RKO (cell line): ENCODE measurements around the gene C10orf105.

Source experiments
- DNase-seq: peaks from one replicate; pipeline ENCODE4 v3.0.0-alpha.2; 2016; ENCODE audit warnings: low spot score

C10orf105 gene

GRCh38 chr10:71751515-71752224 is 32.1 kb upstream of the C10orf105 start:
- DNase-seq = no peak

GRCh38 chr10:71750986-71751385 is 31.4 kb upstream of the C10orf105 start:
- DNase-seq = no peak

- no peak for DNase-seq
Observed at GRCh38 chr10:71750124-71750841, 30.7 kb upstream of the C10orf105 start.

- DNase-seq = no peak
Observed at GRCh38 chr10:71749396-71749795, 29.8 kb upstream of the C10orf105 start.

GRCh38 chr10:71748671-71749191 is 29.2 kb upstream of the C10orf105 start:
- DNase-seq = no peak

- no peak for DNase-seq
Observed at GRCh38 chr10:71747551-71748523, 28.3 kb upstream of the C10orf105 start.

GRCh38 chr10:71747039-71747531 is 27.5 kb upstream of the C10orf105 start:
- no peak for DNase-seq

- DNase-seq = no peak
Observed at GRCh38 chr10:71746344-71747037, 26.9 kb upstream of the C10orf105 start.

GRCh38 chr10:71745664-71746250 is 26.2 kb upstream of the C10orf105 start:
- no peak for DNase-seq

- DNase-seq = no peak
Observed at GRCh38 chr10:71744897-71745663, 25.5 kb upstream of the C10orf105 start.

GRCh38 chr10:71743866-71744265 is 24.3 kb upstream of the C10orf105 start:
- DNase-seq = no peak

GRCh38 chr10:71743089-71743838 is 23.7 kb upstream of the C10orf105 start:
- DNase-seq = no peak

- DNase-seq = no peak
Observed at GRCh38 chr10:71742301-71743088, 22.9 kb upstream of the C10orf105 start.

- no peak for DNase-seq
Observed at GRCh38 chr10:71741671-71742070, 22.1 kb upstream of the C10orf105 start.

GRCh38 chr10:71741029-71741428 is 21.5 kb upstream of the C10orf105 start:
- DNase-seq = no peak

GRCh38 chr10:71740069-71740653 is 20.6 kb upstream of the C10orf105 start:
- no peak for DNase-seq

- DNase-seq = no peak
Observed at GRCh38 chr10:71739358-71739900, 19.9 kb upstream of the C10orf105 start.

GRCh38 chr10:71737834-71738197 is 18.2 kb upstream of the C10orf105 start:
- no peak for DNase-seq
